Keratinocyte (primary cell): ENCODE results near the gene SCYGR6. TPM values are rescaled to one million over a fixed set of nuclear protein-coding genes. Genes with fewer than 3 reads are reported as not detected.

ENCODE experiments used
- DNase-seq: peaks from one replicate; pipeline ENCODE4 v3.0.0-alpha.2; 2011; ENCODE audit warnings: low read depth, missing footprints, low spot score
- FAIRE-seq: peaks from 2 replicates; lab custom pipeline; 2011; peaks lifted over from hg19 to GRCh38; lab: Jason Lieb, UNC
- H2AFZ ChIP-seq: 2 replicates; pipeline ENCODE4 v1.6.0; 2012; ENCODE audit warnings: low read length, control low read depth, inconsistent platforms; ENCODE audit not compliant: control insufficient read depth
- H3K27ac ChIP-seq: 2 replicates; pipeline ENCODE4 v1.5.1; 2011; ENCODE audit warnings: low read length; ENCODE audit not compliant: control insufficient read depth, insufficient read depth
- H3K27me3 ChIP-seq: 3 replicates; pipeline ENCODE4 v1.6.0; 2011; ENCODE audit warnings: low read length; ENCODE audit not compliant: control insufficient read depth, insufficient read depth; ENCODE audit errors: extremely low read depth
- H3K36me3 ChIP-seq, 2 experiments: 2 replicates in 1 of 2; 3 replicates in 1 of 2; pipeline ENCODE4 v1.5.1; 2011; ENCODE audit warnings: low read length in 2 of 2, mild to moderate bottlenecking in 1 of 2; ENCODE audit not compliant: control insufficient read depth in 2 of 2, insufficient read depth in 2 of 2; ENCODE audit errors: extremely low read depth in 1 of 2
- H3K4me1 ChIP-seq: 3 replicates; pipeline ENCODE4 v1.5.1; 2011; ENCODE audit warnings: low read length; ENCODE audit not compliant: control insufficient read depth, insufficient read depth; ENCODE audit errors: extremely low read depth
- H3K4me2 ChIP-seq: 3 replicates; pipeline ENCODE4 v1.6.0; 2011; ENCODE audit warnings: low read depth, low read length; ENCODE audit not compliant: control insufficient read depth, insufficient read depth; ENCODE audit errors: extremely low read depth
- H3K4me3 ChIP-seq, 3 experiments: fragments of 200-600 bp in 1 of 3; sonication (generic) in 1 of 3; 2 replicates in 2 of 3; 3 replicates in 1 of 3; pipeline ENCODE4 v1.5.1; 2011 to 2016; ENCODE audit warnings: low read length in 3 of 3, mild to moderate bottlenecking in 3 of 3, control low read depth in 2 of 3, inconsistent platforms in 1 of 3, low read depth in 1 of 3, mixed read lengths in 1 of 3, mixed run types in 1 of 3, moderate library complexity in 1 of 3; ENCODE audit not compliant: control insufficient read depth in 2 of 3, insufficient read depth in 2 of 3; ENCODE audit errors: extremely low read depth in 1 of 3
- H3K79me2 ChIP-seq: 2 replicates; pipeline ENCODE4 v1.6.0; 2012; ENCODE audit warnings: low read length; ENCODE audit not compliant: control insufficient read depth, insufficient read depth
- H3K9ac ChIP-seq: 3 replicates; pipeline ENCODE4 v1.6.0; 2011; ENCODE audit warnings: low read length; ENCODE audit not compliant: control insufficient read depth, insufficient read depth; ENCODE audit errors: extremely low read depth
- H3K9me1 ChIP-seq: 3 replicates; pipeline ENCODE4 v1.6.0; 2011; ENCODE audit warnings: low read length; ENCODE audit not compliant: control insufficient read depth, insufficient read depth; ENCODE audit errors: extremely low read depth
- H3K9me3 ChIP-seq: 2 replicates; pipeline ENCODE4 v1.5.1; 2012; ENCODE audit warnings: low read depth, low read length; ENCODE audit not compliant: control insufficient read depth
- H4K20me1 ChIP-seq: 3 replicates; pipeline ENCODE4 v1.6.0; 2011; ENCODE audit warnings: low read length; ENCODE audit not compliant: control insufficient read depth, insufficient read depth; ENCODE audit errors: extremely low read depth
- EZH2 ChIP-seq: IDR thresholded peaks from one replicate; pipeline ENCODE4 v1.6.1; 2012; ENCODE audit warnings: inconsistent platforms, mild to moderate bottlenecking, low read length, moderate library complexity
- dilution Hi-C: fragments of 300-500 bp; cut with MboI; formaldehyde crosslinking; loops from one replicate; pipeline ENCODE4 v1.7.0; 2020; ENCODE audit warnings: low sequenced_read_pairs; ENCODE audit not compliant: extremely low pct_ligation_motif_present
- polyA plus RNA-seq, 5 experiments: library from polyadenylated mRNA; depleted of rRNA in 3 of 5; stranded (reverse) in 3 of 5; stranded (forward) in 1 of 5; unstranded in 1 of 5; fragments of >200 nt; gene quantifications; 1 replicate in 1 of 5; 2 replicates in 3 of 5; 3 replicates in 1 of 5; pipeline versions ENCODE4 v1.2.1 to v1.2.3, GENCODE V29; 2011 to 2012; ENCODE audit warnings: missing spikeins in 2 of 5, low read depth in 1 of 5, low replicate concordance in 1 of 5
- TF ChIP-seq, protein P1 (sequence below), 3 experiments: IDR thresholded peaks in 1 of 3; conservative IDR thresholded peaks in 1 of 3; optimal IDR thresholded peaks in 1 of 3; 2 replicates in 2 of 3; 3 replicates in 1 of 3; pipeline versions ENCODE3 to v1.5.1; 2011; ENCODE audit warnings: low read length in 3 of 3, mild to moderate bottlenecking in 3 of 3, moderate library complexity in 2 of 3, control low read depth in 1 of 3, inconsistent platforms in 1 of 3; ENCODE audit not compliant: insufficient read depth in 2 of 3; ENCODE audit errors: extremely low read depth in 1 of 3

The SCYGR6 gene
- polyA plus RNA-seq, 1 donor (not counting 4 experiments of a cell fraction or from before 2014, with no cell fraction given) = not detected

DNA sequence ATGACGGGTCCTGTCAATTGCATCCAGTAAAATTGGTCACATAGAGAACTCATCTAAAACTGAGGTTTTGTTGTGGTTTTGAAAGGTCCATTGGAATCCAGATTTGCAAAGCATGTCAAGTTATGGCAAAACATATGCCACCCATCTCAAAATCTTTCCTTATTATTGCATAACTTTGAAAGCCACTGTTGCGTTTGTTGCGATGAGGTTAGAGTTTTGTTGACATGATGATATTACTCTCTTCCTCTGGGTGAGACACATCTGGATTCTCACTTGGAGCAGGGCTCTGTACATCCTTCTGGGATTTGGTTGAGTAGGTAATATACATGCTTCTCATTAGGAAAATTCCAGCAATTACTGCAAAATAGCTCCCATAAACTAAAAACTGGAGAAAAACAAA is 37.4 kb downstream of the SCYGR6 start:
- no peaks in the 10 kb centered on the region for H3K36me3 ChIP-seq
- no peaks in the 10 kb centered on the region for H3K4me1 ChIP-seq
- FAIRE-seq (no peak), DNase-seq (no peak)
- no peak overlapping the region for H3K4me3 ChIP-seq
- no peaks in the 10 kb centered on the region for H3K9me3 ChIP-seq
- no peaks in the 10 kb centered on the region for H4K20me1 ChIP-seq
- TF ChIP-seq, protein P1, sequence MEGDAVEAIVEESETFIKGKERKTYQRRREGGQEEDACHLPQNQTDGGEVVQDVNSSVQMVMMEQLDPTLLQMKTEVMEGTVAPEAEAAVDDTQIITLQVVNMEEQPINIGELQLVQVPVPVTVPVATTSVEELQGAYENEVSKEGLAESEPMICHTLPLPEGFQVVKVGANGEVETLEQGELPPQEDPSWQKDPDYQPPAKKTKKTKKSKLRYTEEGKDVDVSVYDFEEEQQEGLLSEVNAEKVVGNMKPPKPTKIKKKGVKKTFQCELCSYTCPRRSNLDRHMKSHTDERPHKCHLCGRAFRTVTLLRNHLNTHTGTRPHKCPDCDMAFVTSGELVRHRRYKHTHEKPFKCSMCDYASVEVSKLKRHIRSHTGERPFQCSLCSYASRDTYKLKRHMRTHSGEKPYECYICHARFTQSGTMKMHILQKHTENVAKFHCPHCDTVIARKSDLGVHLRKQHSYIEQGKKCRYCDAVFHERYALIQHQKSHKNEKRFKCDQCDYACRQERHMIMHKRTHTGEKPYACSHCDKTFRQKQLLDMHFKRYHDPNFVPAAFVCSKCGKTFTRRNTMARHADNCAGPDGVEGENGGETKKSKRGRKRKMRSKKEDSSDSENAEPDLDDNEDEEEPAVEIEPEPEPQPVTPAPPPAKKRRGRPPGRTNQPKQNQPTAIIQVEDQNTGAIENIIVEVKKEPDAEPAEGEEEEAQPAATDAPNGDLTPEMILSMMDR (optimal IDR thresholded peaks at IDR 0.05 in 1 of 3, IDR thresholded peaks at IDR 0.05 in 1 of 3, conservative IDR thresholded peaks at IDR 0.05 in 1 of 3; ENCODE audit: extremely low read depth in 1 of 3, insufficient read depth in 2 of 3, low read length in 3 of 3) = no peak
- no peak for TF ChIP-seq EZH2
- no peak overlapping the region for H3K27ac ChIP-seq
- no peaks in the 10 kb centered on the region for H3K9me1 ChIP-seq
- H3K9ac ChIP-seq = no peak overlapping the region
- no peak overlapping the region for H3K4me2 ChIP-seq
- no peaks in the 10 kb centered on the region for H3K79me2 ChIP-seq
- no peak overlapping the region for H2AFZ ChIP-seq
- no peaks in the 10 kb centered on the region for H3K27me3 ChIP-seq
- dilution Hi-C loops = no loop called here

DNA sequence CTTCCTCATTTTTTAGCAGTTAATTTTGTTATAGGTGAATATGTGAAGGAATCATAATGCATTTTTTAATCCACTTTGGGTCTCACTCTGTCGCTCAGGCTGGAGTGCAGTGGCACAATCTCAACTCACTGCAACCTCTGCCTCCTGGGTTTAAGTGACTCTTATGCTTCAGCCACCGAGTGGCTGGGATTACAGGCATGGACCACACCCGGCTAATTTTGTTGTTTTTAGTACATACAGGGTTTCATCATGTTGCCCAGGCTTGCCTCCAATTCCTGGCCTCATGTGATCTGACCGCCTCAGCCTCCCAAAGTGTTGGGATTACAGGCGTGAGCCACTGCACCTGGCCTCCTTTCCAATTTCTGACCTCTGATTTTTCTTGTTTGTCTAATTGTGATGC is 40.3 kb downstream of the SCYGR6 start:
- Histone ChIP-seq H3K27ac (no peak overlapping the region), H2AFZ (no peak overlapping the region), H3K9me3 (no peaks in the 10 kb centered on the region), H3K4me1 (no peaks in the 10 kb centered on the region), H3K9ac (no peak overlapping the region), H3K79me2 (no peaks in the 10 kb centered on the region), H3K27me3 (no peaks in the 10 kb centered on the region), H3K9me1 (no peaks in the 10 kb centered on the region), H3K4me3 (no peak overlapping the region), H3K4me2 (no peak overlapping the region), H3K36me3 (no peaks in the 10 kb centered on the region), H4K20me1 (no peaks in the 10 kb centered on the region)
- dilution Hi-C loops = no loop called here
- FAIRE-seq (no peak), DNase-seq (no peak)
- TF ChIP-seq, protein P1 (optimal IDR thresholded peaks at IDR 0.05 in 1 of 3, IDR thresholded peaks at IDR 0.05 in 1 of 3, conservative IDR thresholded peaks at IDR 0.05 in 1 of 3; ENCODE audit: extremely low read depth in 1 of 3, insufficient read depth in 2 of 3, low read length in 3 of 3) = no peak
- TF ChIP-seq EZH2 = no peak
